MCF 10A (cell line): ENCODE measurements around the gene TBC1D2B. TPM values are rescaled to one million over a fixed set of nuclear protein-coding genes. Genes with fewer than 3 reads are reported as not detected.
"Not testable (repeated sequence)": the region's sequence is repeated elsewhere in the genome, so short reads cannot be mapped to it uniquely, and the experiment has no call there.

Source experiments
- BruUV-seq: library from RNA; stranded (reverse); fragments of 400-500 nt; replicated peaks from 2 replicates; lab custom pipeline; 2021; lab: Mats Ljungman, UMichigan
- CTCF ChIA-PET: fragments of 300-600 bp; sonication (Branson Sonifier 250); formaldehyde crosslinking; extraction: SDS; loops from one replicate; lab custom pipeline; 2021; ENCODE audit warnings: antibody characterized with exemption, inconsistent platforms; lab: Yijun Ruan, JAX
- POLR2A ChIA-PET: fragments of 300-600, 350-650 bp; sonication (Branson Sonifier 250); formaldehyde crosslinking; extraction: SDS; loops from one replicate; lab custom pipeline; 2020; ENCODE audit warnings: antibody characterized with exemption, inconsistent platforms; lab: Yijun Ruan, JAX
- DNase-seq: peaks from one replicate; pipeline ENCODE4 v3.0.0-alpha.2; 2018; ENCODE audit not compliant: unreplicated experiment
- H3K27ac Mint-ChIP-seq: one replicate; pipeline ENCODE4 v1.8.0; 2022; ENCODE audit warnings: mild to moderate bottlenecking, low read depth, mixed read lengths; ENCODE audit not compliant: unreplicated experiment
- H3K27me3 Mint-ChIP-seq: one replicate; pipeline ENCODE4 v1.8.0; 2022; ENCODE audit warnings: mixed read lengths; ENCODE audit not compliant: insufficient read depth, unreplicated experiment
- H3K36me3 Mint-ChIP-seq: one replicate; pipeline ENCODE4 v1.8.0; 2022; ENCODE audit warnings: mild to moderate bottlenecking, moderate library complexity, mixed read lengths; ENCODE audit not compliant: insufficient read depth, unreplicated experiment
- H3K4me1 Mint-ChIP-seq: one replicate; pipeline ENCODE4 v1.8.0; 2022; ENCODE audit warnings: mixed read lengths; ENCODE audit not compliant: insufficient read depth, unreplicated experiment
- H3K4me3 Mint-ChIP-seq: one replicate; pipeline ENCODE4 v1.8.0; 2022; ENCODE audit warnings: mild to moderate bottlenecking, moderate library complexity, mixed read lengths; ENCODE audit not compliant: unreplicated experiment
- H3K9me3 Mint-ChIP-seq: one replicate; pipeline ENCODE4 v1.8.0; 2022; ENCODE audit warnings: mixed read lengths; ENCODE audit not compliant: unreplicated experiment
- intact Hi-C: fragments of 100-400 bp; cut with micrococcal nuclease; formaldehyde crosslinking; loops from 2 replicates; pipeline ENCODE4 v1.14.1; 2022
- total RNA-seq: library from RNA; stranded (reverse); gene quantifications from 2 replicates; pipeline ENCODE4 v1.2.3, GENCODE V29; 2022
- TF ChIP-seq, protein P1 (sequence below): fragments of 200-600 bp; IDR thresholded peaks from one replicate; pipeline ENCODE4 v1.8.0; 2022; ENCODE audit warnings: antibody characterized with exemption, mild to moderate bottlenecking; ENCODE audit not compliant: unreplicated experiment

The TBC1D2B gene
- total RNA-seq, 1 experiment from 2014 or later, result 21.2 TPM

DNA sequence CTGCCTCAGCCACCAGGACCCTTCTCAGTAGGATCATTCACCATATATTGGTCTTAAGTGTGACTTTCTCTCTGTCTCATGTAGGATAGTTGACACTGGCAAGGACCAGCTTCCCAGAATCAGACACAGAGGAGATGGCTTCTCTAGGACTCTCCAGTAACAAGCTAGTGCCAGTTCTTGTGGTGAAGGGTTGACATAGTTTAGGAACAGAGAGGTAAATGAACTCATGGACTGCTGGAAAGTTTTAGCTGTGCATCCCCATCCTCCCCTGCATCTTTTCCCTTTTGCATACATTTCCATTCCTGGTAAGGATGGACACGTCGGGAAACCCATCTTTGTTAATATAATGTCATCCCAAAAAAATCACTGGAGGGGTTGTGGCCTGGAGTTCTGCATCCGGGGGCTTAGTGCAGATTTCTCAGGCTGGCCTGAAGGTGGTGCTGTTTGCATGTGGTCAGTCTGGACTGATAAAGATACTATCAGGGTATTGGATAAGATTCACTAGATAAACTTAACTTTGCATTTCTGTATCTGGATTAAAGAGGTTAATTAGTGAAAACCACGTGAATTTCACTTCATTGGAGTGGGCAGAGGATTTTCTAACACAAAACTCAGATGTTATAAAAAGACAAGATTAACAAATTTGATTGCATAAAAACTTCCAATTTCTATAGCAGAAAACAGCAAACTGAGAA is 110.8 kb downstream of the TBC1D2B start:
- intact Hi-C loops, result loop anchor here (1.0 to 5.0 kb wide), 3 partner anchors 28 to 276 kb away; no protein-coding TSS in a partner anchor
- BruUV-seq, result no TSS peak
- TF ChIP-seq, protein P1, sequence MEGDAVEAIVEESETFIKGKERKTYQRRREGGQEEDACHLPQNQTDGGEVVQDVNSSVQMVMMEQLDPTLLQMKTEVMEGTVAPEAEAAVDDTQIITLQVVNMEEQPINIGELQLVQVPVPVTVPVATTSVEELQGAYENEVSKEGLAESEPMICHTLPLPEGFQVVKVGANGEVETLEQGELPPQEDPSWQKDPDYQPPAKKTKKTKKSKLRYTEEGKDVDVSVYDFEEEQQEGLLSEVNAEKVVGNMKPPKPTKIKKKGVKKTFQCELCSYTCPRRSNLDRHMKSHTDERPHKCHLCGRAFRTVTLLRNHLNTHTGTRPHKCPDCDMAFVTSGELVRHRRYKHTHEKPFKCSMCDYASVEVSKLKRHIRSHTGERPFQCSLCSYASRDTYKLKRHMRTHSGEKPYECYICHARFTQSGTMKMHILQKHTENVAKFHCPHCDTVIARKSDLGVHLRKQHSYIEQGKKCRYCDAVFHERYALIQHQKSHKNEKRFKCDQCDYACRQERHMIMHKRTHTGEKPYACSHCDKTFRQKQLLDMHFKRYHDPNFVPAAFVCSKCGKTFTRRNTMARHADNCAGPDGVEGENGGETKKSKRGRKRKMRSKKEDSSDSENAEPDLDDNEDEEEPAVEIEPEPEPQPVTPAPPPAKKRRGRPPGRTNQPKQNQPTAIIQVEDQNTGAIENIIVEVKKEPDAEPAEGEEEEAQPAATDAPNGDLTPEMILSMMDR, result peak; percentile 91
- peak; percentile 61 for DNase-seq
- peaks cover 11% of the 10 kb centered on the region for H3K9me3 Mint-ChIP-seq
- no peak overlapping the region for H3K4me3 Mint-ChIP-seq
- H3K27me3 Mint-ChIP-seq, result peaks cover 20% of the 10 kb centered on the region
- ChIA-PET CTCF (interaction anchor here (0.6 to 6.2 kb wide), 44 partner anchors 8 to 741 kb away, joined by 3 to 289 read pairs (median 4); partner anchors contain the start of gene SKIC8), POLR2A (interaction anchor here (0.5 to 1.1 kb wide), 3 partner anchors 146 to 364 kb away, joined by 3 to 4 read pairs (median 3); no protein-coding TSS in a partner anchor)
- H3K36me3 Mint-ChIP-seq, result no peaks in the 10 kb centered on the region
- H3K4me1 Mint-ChIP-seq, result peaks cover 3% of the 10 kb centered on the region
- H3K27ac Mint-ChIP-seq, result no peak overlapping the region

DNA sequence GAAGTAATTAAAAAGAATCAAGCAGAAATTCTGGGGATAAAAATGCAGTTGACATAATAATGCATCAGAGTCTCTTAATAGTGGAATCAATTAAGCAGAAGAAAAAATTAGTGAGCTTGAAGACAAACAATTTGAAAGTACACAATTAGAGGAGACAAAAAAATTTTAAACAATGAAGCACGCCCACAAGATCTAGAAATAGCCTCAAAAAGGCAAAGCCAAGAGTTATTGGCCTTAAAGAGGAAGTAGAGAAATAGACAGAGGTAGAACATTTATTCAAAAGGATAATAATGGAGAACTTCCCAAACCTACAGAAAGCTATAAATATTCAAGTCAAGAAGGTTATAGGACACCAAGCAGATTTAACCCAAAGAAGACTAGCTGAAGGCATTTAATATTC is 113.3 kb downstream of the TBC1D2B start:
- Mint-ChIP-seq H3K4me3 (no peak overlapping the region), H3K36me3 (no peaks in the 10 kb centered on the region), H3K27me3 (peaks cover 20% of the 10 kb centered on the region), H3K4me1 (peaks cover 6% of the 10 kb centered on the region), H3K27ac (no peak overlapping the region), H3K9me3 (peaks cover 8% of the 10 kb centered on the region)
- BruUV-seq, result no TSS peak
- no peak for DNase-seq
- intact Hi-C loops, result no loop called here
- ChIA-PET CTCF (interaction anchor here (0.6 to 6.2 kb wide), 8 partner anchors 18 to 457 kb away, joined by 3 to 289 read pairs (median 4); no protein-coding TSS in a partner anchor), POLR2A (interaction anchor here (0.7 kb wide), 1 partner anchor 185 kb away, joined by 3 read pairs; the partner anchor contains the start of gene IDH3A)
- TF ChIP-seq, protein P1, result no peak

DNA sequence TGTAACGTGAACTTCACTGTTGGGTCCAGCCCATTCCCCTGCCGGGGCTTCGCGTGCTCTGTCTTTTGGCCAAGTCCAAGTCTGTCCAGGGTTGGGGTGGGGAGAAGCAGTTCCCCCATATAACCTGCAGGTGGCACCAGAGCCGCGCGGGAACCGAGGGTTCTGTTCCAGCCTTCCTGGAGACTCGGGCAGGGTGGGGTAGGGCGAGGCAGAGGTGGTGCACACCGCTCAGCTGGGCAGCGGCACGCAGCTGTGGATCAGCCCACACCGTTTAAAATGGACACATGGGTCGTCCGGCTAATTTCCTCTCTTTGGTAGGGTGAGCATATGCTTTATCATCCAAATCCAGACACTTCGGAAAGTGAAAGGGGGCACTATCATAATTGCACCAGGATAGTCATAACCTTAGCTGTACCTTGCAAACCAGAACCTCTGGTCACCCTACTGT is 118.1 kb downstream of the TBC1D2B start:
- H3K4me3 Mint-ChIP-seq, result peak overlapping the region; percentile 35
- no peak overlapping the region for H3K27ac Mint-ChIP-seq
- ChIA-PET POLR2A (no interaction called here), CTCF (interaction anchor here (0.6 to 5.8 kb wide), 42 partner anchors 8 to 667 kb away, joined by 3 to 135 read pairs (median 4); partner anchors contain the start of genes CIB2 and SH2D7)
- H3K36me3 Mint-ChIP-seq, result no peaks in the 10 kb centered on the region
- peak; percentile 77 for DNase-seq
- TF ChIP-seq, protein P1, result peak; percentile 94
- H3K9me3 Mint-ChIP-seq, result no peaks in the 10 kb centered on the region
- intact Hi-C loops, result loop anchor here (1.0 to 2.0 kb wide), 2 partner anchors 149 to 236 kb away; no protein-coding TSS in a partner anchor
- peaks cover 20% of the 10 kb centered on the region for H3K27me3 Mint-ChIP-seq
- peaks cover 6% of the 10 kb centered on the region for H3K4me1 Mint-ChIP-seq
- no TSS peak for BruUV-seq

DNA sequence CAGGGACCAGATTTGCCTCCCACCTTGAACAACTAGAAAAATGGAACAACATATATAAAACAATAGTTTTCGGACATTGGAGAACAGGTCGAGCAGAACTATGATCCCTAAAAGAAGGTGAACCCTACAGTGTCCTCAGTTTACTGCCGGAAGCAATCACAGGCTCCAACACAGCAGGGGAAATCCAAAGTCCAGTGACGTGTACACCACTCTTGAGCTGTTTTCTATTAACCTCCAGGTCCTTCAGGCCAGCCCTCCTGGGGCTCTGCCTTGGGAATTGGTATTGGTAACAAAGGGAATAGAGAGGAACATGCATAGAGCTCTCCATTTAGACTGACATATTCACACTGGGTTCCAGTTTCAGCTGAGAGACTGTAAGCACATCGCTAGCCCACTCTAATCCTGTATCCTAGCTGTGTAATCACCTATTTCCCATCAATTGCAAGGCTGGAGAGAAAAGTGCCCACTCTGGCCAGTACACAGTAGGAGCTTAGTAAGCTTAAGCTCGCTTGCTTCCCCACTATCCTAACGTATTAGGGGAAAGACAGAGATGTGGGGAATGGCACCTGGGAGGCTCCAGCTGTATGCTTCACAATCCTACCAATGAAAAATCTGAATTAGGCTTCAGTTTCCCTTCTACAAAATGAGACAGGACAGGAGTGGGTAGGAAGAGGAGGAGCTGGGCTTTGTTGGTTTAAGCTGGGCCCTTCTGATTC is 118.6 kb downstream of the TBC1D2B start:
- not testable (repeated sequence) for H3K9me3 Mint-ChIP-seq, H3K4me1 Mint-ChIP-seq, DNase-seq, H3K27ac Mint-ChIP-seq, H3K36me3 Mint-ChIP-seq, BruUV-seq, H3K4me3 Mint-ChIP-seq
- intact Hi-C loops, result loop anchor here (1.0 to 2.0 kb wide), 2 partner anchors 150 to 236 kb away; no protein-coding TSS in a partner anchor
- ChIA-PET CTCF (interaction anchor here (0.5 to 5.8 kb wide), 37 partner anchors 9 to 1388 kb away, joined by 3 to 135 read pairs (median 4); partner anchors contain the start of genes CIB2 and SH2D7), POLR2A (interaction anchor here (0.6 kb wide), 1 partner anchor 301 kb away, joined by 4 read pairs; no protein-coding TSS in a partner anchor)
- peaks cover 14% of the 10 kb centered on the region for H3K27me3 Mint-ChIP-seq

DNA sequence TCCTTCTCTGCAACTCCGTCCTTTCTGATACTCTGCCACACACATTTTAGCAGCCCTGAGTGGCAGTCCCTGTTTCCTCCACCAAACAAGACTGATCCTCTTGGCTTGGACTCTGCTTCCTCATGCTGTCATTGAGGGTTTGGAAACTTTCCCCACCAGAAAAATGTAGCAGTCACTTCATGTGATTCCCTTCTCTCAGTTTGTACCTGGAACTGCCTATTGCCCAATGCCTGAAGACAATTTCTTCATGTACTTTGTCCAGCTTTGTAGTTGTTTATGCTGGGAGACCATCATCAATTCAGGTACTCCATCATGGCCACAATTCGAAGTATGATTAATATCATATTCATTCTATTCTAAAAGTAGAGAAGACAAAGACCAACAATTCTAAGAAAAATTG is 119.5 kb downstream of the TBC1D2B start:
- H3K27ac Mint-ChIP-seq, H3K36me3 Mint-ChIP-seq, H3K27me3 Mint-ChIP-seq, H3K4me3 Mint-ChIP-seq, H3K9me3 Mint-ChIP-seq, DNase-seq, H3K4me1 Mint-ChIP-seq, POLR2A ChIA-PET, BruUV-seq: not testable (repeated sequence)
- intact Hi-C loops, result loop anchor here (2.0 kb wide), 1 partner anchor 151 kb away; no protein-coding TSS in a partner anchor
- CTCF ChIA-PET, result interaction anchor here (0.9 to 5.8 kb wide), 8 partner anchors 10 to 282 kb away, joined by 3 to 135 read pairs (median 8); no protein-coding TSS in a partner anchor

DNA sequence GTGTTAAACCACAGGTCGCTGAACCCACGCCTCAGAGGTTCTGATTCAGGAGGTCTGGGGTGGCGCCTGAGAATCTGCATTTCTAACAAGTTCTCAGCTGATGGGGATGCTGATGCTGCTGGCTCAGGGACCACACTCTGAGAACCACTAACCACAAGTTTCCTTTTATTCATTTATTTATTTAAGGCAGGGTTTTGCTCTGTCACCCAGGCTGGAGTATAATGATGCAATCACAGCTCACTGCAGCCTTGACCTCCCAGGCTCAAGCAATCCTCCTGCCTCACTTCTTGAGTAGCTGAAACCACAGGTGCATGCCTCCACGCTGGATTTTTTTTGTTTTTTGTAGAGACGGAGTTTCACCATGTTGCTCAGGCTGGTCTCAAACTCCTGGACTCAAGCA is 123.6 kb downstream of the TBC1D2B start:
- not testable (repeated sequence) for H3K27ac Mint-ChIP-seq

More for the DNA sequence above, 123.6 kb downstream of the TBC1D2B start:
- POLR2A ChIA-PET, H3K4me3 Mint-ChIP-seq, intact Hi-C loops, H3K36me3 Mint-ChIP-seq, BruUV-seq, H3K27me3 Mint-ChIP-seq, H3K4me1 Mint-ChIP-seq, H3K9me3 Mint-ChIP-seq: not testable (repeated sequence)
- CTCF ChIA-PET, result interaction anchor here (1.2 kb wide), 1 partner anchor 287 kb away, joined by 4 read pairs; no protein-coding TSS in a partner anchor
- peak; percentile 48 for DNase-seq
